OCI-LY3 (cell line): Measurements from ENCODE around the gene LRRC37B.

Experiments used
- EZH2phosphoT487 ChIP-seq: fragments of 200-600 bp; shearing (Covaris generic); IDR thresholded peaks from 2 replicates; pipeline ENCODE4 v1.6.1; 2018; ENCODE audit warnings: antibody characterized with exemption, mixed run types, low read depth
- TF ChIP-seq, protein P1 (sequence below): fragments of 200-600, 300-600 bp; sonication (generic); IDR thresholded peaks from 2 replicates; pipeline ENCODE4 v1.5.1; 2014; ENCODE audit warnings: antibody characterized with exemption, low read length, low read depth

GRCh38 chr17:31967648-31968047 lies 39.5 kb upstream of the LRRC37B start:
- TF ChIP-seq, protein P1, sequence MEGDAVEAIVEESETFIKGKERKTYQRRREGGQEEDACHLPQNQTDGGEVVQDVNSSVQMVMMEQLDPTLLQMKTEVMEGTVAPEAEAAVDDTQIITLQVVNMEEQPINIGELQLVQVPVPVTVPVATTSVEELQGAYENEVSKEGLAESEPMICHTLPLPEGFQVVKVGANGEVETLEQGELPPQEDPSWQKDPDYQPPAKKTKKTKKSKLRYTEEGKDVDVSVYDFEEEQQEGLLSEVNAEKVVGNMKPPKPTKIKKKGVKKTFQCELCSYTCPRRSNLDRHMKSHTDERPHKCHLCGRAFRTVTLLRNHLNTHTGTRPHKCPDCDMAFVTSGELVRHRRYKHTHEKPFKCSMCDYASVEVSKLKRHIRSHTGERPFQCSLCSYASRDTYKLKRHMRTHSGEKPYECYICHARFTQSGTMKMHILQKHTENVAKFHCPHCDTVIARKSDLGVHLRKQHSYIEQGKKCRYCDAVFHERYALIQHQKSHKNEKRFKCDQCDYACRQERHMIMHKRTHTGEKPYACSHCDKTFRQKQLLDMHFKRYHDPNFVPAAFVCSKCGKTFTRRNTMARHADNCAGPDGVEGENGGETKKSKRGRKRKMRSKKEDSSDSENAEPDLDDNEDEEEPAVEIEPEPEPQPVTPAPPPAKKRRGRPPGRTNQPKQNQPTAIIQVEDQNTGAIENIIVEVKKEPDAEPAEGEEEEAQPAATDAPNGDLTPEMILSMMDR, result no peak
- no peak for TF ChIP-seq EZH2phosphoT487
